K562 (cell line): ENCODE data around the gene ZMIZ1. TPM values are rescaled to one million over a fixed set of nuclear protein-coding genes. Genes with fewer than 3 reads are reported as not detected.

Experiments
- BCL6 ChIP-seq: fragments of 250-450 bp; sonication (Bioruptor Pico); IDR thresholded peaks from 2 replicates; pipeline ENCODE4 v1.4.0; 2020
- CREM ChIP-seq: IDR thresholded peaks from 2 replicates; pipeline ENCODE4 v1.6.1; 2014; ENCODE audit warnings: antibody characterized with exemption, low read depth
- DPF2 ChIP-seq: fragments of 450-650 bp; IDR thresholded peaks from 2 replicates; pipeline ENCODE4 v1.6.1; 2016
- GABPA ChIP-seq: fragments of 200-800 bp; sonication (Bioruptor generic); conservative IDR thresholded peaks from 2 replicates; pipeline ENCODE4 v1.6.1; 2016; ENCODE audit warnings: low read depth, missing genetic modification characterization, missing compliant biosample characterization
- GMEB1 ChIP-seq: fragments of 250-450 bp; sonication (Bioruptor Pico); IDR thresholded peaks from 2 replicates; pipeline ENCODE4 v1.4.0; 2020; ENCODE audit warnings: mild to moderate bottlenecking
- HDGF ChIP-seq: fragments of 450-650 bp; IDR thresholded peaks from 2 replicates; pipeline ENCODE4 v1.6.1; 2016
- IRF9 ChIP-seq: fragments of 450-650 bp; IDR thresholded peaks from 2 replicates; pipeline ENCODE4 v1.6.1; 2016; ENCODE audit warnings: missing biosample characterization, missing genetic modification characterization
- KDM1A ChIP-seq, 2 experiments: fragments of 450-650 bp; IDR thresholded peaks; 2 replicates each; pipeline ENCODE4 v1.6.1; 2016; ENCODE audit warnings: mild to moderate bottlenecking in 2 of 2
- KHSRP ChIP-seq: fragments of 450-650 bp; IDR thresholded peaks from 2 replicates; pipeline ENCODE4 v1.6.1; 2017
- MAX ChIP-seq: sonication (generic); formaldehyde crosslinking; IDR thresholded peaks from 2 replicates; pipeline ENCODE4 v1.9.0; 2022; ENCODE audit warnings: mild to moderate bottlenecking, missing genetic modification reagents
- MCM3 ChIP-seq: fragments of 450-650 bp; IDR thresholded peaks from 2 replicates; pipeline ENCODE4 v1.6.1; 2016
- MLX ChIP-seq, 2 experiments: fragments of 450-650 bp in 1 of 2; sonication (generic) in 1 of 2; formaldehyde crosslinking; conservative IDR thresholded peaks; 2 replicates each; pipeline versions ENCODE4 v1.4.0 to v1.8.1; 2020 to 2022; ENCODE audit warnings: mild to moderate bottlenecking in 1 of 2, missing genetic modification reagents in 1 of 2
- MTA2 ChIP-seq: fragments of 450-650 bp; IDR thresholded peaks from 2 replicates; pipeline ENCODE4 v1.6.1; 2016; ENCODE audit warnings: low read depth
- NCOA4 ChIP-seq: fragments of 450-650 bp; IDR thresholded peaks from 2 replicates; pipeline ENCODE4 v1.6.1; 2018; ENCODE audit warnings: mild to moderate bottlenecking; ENCODE audit not compliant: partially characterized antibody
- NFE2 ChIP-seq: IDR thresholded peaks from 2 replicates; pipeline ENCODE4 v1.6.1; 2014; ENCODE audit warnings: antibody characterized with exemption, low read depth
- NFIX ChIP-seq: fragments of 250-450 bp; sonication (Bioruptor Pico); IDR thresholded peaks from 2 replicates; pipeline ENCODE4 v1.4.0; 2020; ENCODE audit warnings: low read depth, mild to moderate bottlenecking, moderate library complexity
- NR2C1 ChIP-seq, 2 experiments: fragments of 450-650 bp; IDR thresholded peaks; 2 replicates each; pipeline ENCODE4 v1.6.1; 2017; ENCODE audit warnings: mild to moderate bottlenecking in 2 of 2, antibody characterized with exemption in 1 of 2, inconsistent platforms in 1 of 2, missing compliant biosample characterization in 1 of 2, missing genetic modification characterization in 1 of 2
- RBM39 ChIP-seq: fragments of 200-400 bp; formaldehyde crosslinking; optimal IDR thresholded peaks from 2 replicates; pipeline ENCODE3; 2018; ENCODE audit warnings: low read depth, low read length
- TAF15 ChIP-seq: fragments of 200-400 bp; formaldehyde crosslinking; IDR thresholded peaks from 2 replicates; pipeline ENCODE4 v1.6.1; 2017; ENCODE audit warnings: mild to moderate bottlenecking, low read depth, low read length, moderate library complexity
- TEAD2 ChIP-seq: fragments of 450-650 bp; IDR thresholded peaks from 2 replicates; pipeline ENCODE4 v1.6.1; 2016; ENCODE audit warnings: missing genetic modification characterization, control low read depth, missing compliant biosample characterization
- TRIM28 ChIP-seq: fragments of 450-650 bp; IDR thresholded peaks from 2 replicates; pipeline ENCODE4 v1.6.1; 2017
- ZBTB17 ChIP-seq: fragments of 450-650 bp; formaldehyde crosslinking; IDR thresholded peaks from 2 replicates; pipeline ENCODE4 v1.4.0; 2020; ENCODE audit warnings: mild to moderate bottlenecking
- ZBTB7A ChIP-seq: IDR thresholded peaks from 2 replicates; pipeline ENCODE4 v1.6.1; 2011; ENCODE audit warnings: low read depth, mild to moderate bottlenecking, low read length, moderate library complexity, borderline replicate concordance; ENCODE audit not compliant: control insufficient read depth
- ZNF280A ChIP-seq: fragments of 450-650 bp; IDR thresholded peaks from 2 replicates; pipeline ENCODE4 v1.6.1; 2018; ENCODE audit warnings: mild to moderate bottlenecking, low read depth; ENCODE audit not compliant: partially characterized antibody
- ZNF583 ChIP-seq: fragments of 250-450 bp; sonication (Bioruptor Pico); IDR thresholded peaks from 2 replicates; pipeline ENCODE4 v1.4.0; 2020
- ZNF584 ChIP-seq: fragments of 200-800 bp; sonication (Bioruptor generic); IDR thresholded peaks from 2 replicates; pipeline ENCODE4 v1.6.1; 2016; ENCODE audit warnings: low read depth, mild to moderate bottlenecking, missing genetic modification characterization, missing compliant biosample characterization
- polyA plus RNA-seq, 8 experiments: library from polyadenylated mRNA; depleted of rRNA in 4 of 8; stranded (reverse) in 5 of 8; unstranded in 3 of 8; fragments of >200 nt; fragmentation: Nextera tagmentation in 2 of 8; fragmentation: Illumina TruSeq in 1 of 8; extraction: Ambion mirVana in 2 of 8; extraction: Trizol in 1 of 8; gene quantifications; 2 replicates each; pipeline versions ENCODE4 v1.2.1 to v1.2.3, GENCODE V29; 2011 to 2014; ENCODE audit warnings: inconsistent platforms in 1 of 8, missing spikeins in 1 of 8
- total RNA-seq, 7 experiments: library from RNA; depleted of rRNA in 6 of 7; stranded (reverse); fragments of >200 nt in 6 of 7; fragmentation: Illumina TruSeq in 2 of 7; extraction: Trizol in 2 of 7; gene quantifications; 2 replicates each; pipeline versions ENCODE4 v1.2.1 to v1.2.3, GENCODE V29; 2011 to 2021; ENCODE audit warnings: low replicate concordance in 1 of 7

Gene ZMIZ1
- total and polyA plus RNA-seq, 9 of the 15 experiments (the other 6 are each of a cell fraction or from before 2014, with no cell fraction given), result 1.0 to 37.3 (median 4.3) TPM

DNA sequence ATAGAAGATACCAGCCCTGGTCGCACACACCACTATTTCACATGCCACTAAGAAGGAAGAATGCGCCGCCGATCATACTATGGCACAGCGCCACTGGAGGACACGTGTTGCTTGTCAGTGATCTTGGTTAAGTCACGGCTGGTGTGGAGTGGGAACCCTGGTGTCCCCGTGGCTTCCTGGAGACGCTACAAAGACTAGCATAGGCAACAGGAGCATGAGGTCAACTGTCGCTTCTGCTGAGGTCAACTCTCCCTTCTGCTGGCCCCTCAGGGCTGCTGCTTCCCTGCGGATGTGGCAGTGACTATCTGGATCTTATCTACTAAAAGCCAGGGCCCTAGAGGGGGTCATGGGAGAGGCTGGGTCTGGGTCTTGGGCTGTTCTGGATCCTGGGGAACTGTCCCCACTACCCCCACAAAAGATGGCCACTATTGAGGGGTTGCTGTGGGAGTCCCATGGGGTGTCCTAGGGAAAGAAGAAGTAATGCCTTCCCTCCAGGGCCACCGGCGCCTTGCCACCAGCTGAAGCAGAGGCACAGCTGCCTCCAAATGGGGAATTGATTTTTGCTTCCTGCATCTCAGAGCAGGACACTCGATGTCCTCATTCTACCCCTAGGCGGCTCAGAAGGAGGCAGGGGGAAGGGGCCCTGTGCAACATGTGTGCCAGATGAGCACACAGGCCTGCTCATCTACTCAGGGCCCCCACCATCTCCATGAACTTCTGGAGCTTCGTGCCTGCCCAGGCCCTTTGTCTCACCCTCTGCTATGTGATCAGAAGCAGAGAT is 201.9 kb downstream of the ZMIZ1 start (continued):
- TF ChIP-seq NFIX (CRISPR knock-in tag), result no peak
- 0 out of 2 replicates have a peak, but pooled peaks have one; percentile 12 for TF ChIP-seq TEAD2
- 0 out of 2 replicates have a peak, but pooled peaks have one; percentile 6 for TF ChIP-seq CREM
- no peak for TF ChIP-seq HDGF
- no peak for TF ChIP-seq ZNF280A
- TF ChIP-seq NR2C1 (IDR thresholded peaks at IDR 0.05), result no peak
- peak; percentile 81 for TF ChIP-seq NR2C1 (tag; IDR thresholded peaks at IDR 0.05)
- peak; percentile 52; the same call in 1 of the 2 replicates for TF ChIP-seq DPF2
- no peak for TF ChIP-seq ZNF584
- no peak for TF ChIP-seq GMEB1 (CRISPR knock-in tag)
- 0 out of 2 replicates have a peak, but pooled peaks have one; percentile 27 for TF ChIP-seq ZNF583
- TF ChIP-seq MAX (CRISPR knock-in tag), result 0 out of 2 replicates have a peak, but pooled peaks have one; percentile 23
- peak; percentile 69; the same call in 1 of the 2 replicates for TF ChIP-seq ZBTB7A
- peak; percentile 44; the same call in 1 of the 2 replicates for TF ChIP-seq GABPA
- TF ChIP-seq IRF9 (tag), result no peak
- peak; percentile 45; the same call in 1 of the 2 replicates for TF ChIP-seq BCL6 (CRISPR knock-in tag)
- no peak for TF ChIP-seq RBM39
- no peak for TF ChIP-seq MLX (CRISPR knock-in tag; conservative IDR thresholded peaks at IDR 0.05)
- TF ChIP-seq MCM3, result no peak
- TF ChIP-seq TRIM28, result no peak
- no peak for TF ChIP-seq NCOA4
- no peak for TF ChIP-seq MTA2
- no peak for TF ChIP-seq KHSRP
- peak; percentile 41; the same call in 1 of the 2 replicates for TF ChIP-seq NFE2
- TF ChIP-seq TAF15, result no peak
- TF ChIP-seq ZBTB17, result peak; percentile 71
- TF ChIP-seq KDM1A (IDR thresholded peaks at IDR 0.05), result no peak
